ENCODE results near the gene ATP8A1.

DNA sequence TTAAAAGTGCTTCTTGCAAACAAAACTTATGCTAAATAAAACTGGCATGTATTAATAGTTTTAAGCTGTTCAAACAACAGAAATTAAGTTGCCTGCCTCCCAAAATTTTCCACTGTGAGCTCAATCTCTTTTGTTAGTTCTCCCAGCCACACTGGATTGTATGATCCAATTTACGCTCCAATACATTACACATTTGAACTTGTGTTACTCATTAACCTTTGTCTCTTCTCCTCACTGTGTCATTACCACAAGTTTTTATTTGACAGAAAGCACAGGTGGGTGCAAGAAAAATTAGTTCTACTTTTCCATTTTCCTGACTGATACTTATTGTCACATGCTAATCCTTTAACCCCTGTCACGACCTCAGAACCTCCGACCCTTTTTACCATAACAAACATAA is 204.1 kb downstream of the ATP8A1 start:
- TF ChIP-seq, protein P1, sequence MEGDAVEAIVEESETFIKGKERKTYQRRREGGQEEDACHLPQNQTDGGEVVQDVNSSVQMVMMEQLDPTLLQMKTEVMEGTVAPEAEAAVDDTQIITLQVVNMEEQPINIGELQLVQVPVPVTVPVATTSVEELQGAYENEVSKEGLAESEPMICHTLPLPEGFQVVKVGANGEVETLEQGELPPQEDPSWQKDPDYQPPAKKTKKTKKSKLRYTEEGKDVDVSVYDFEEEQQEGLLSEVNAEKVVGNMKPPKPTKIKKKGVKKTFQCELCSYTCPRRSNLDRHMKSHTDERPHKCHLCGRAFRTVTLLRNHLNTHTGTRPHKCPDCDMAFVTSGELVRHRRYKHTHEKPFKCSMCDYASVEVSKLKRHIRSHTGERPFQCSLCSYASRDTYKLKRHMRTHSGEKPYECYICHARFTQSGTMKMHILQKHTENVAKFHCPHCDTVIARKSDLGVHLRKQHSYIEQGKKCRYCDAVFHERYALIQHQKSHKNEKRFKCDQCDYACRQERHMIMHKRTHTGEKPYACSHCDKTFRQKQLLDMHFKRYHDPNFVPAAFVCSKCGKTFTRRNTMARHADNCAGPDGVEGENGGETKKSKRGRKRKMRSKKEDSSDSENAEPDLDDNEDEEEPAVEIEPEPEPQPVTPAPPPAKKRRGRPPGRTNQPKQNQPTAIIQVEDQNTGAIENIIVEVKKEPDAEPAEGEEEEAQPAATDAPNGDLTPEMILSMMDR (IDR thresholded peaks at IDR 0.05), result no peak
- TF ChIP-seq POLR2A (IDR thresholded peaks at IDR 0.05), result no peak

Measured in prostate gland (tissue), 2 donors.